ENCODE results near the gene FAM3A. TPM values are rescaled to one million over a fixed set of nuclear protein-coding genes. Genes with fewer than 3 reads are reported as not detected.

The FAM3A gene
- total and polyA plus RNA-seq, 2 of the 4 experiments (the other 2 are of a cell fraction), result 14.0 to 47.2 TPM

DNA sequence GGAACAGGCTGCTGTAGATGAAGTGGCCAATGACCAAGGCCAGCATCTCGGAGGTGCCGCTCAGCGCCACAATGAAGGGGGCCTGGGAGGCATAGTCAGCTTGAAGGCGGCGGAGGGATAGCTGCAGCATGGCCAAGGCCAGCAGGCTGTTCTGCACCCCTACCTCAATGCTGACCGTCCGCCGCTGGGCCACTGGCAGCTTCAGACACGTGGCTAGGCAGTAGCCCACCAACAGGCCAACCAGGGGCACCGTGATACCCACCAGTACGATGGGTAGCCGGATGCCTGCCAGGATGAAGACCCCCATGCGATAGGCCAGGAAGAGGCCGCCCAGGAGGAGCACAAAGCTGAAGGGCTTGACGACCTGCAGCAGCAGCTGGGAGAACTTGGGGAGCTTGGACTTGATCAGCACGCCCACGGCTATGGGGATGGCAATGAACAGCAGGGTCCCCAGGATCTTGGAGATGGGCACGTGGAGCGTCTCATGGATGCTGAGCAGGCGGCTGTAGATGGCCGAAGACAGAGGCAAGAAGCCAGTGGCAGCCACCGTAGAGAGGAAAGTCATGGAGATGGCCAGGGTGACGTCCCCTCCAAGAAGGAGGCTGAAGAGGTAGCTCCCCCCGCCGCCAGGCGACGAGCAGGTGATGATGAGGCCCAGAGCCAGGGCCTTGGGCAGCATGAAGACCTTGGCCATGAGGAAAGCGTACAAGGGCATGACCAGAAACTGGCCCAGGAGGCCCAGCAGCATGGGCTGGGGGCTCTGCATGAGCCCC lies 28.3 kb downstream of the FAM3A start:
- Histone ChIP-seq H3K56ac (ENCODE audit: extremely low read depth, insufficient read depth, low read length) (no peak overlapping the region), H2AK9ac (replicated peaks; ENCODE audit: low read depth, low read length, poor library complexity) (no peak overlapping the region), H4K5ac (ENCODE audit: low read depth, low read length) (no peak overlapping the region), H2AK5ac (ENCODE audit: low read depth, low read length) (no peak overlapping the region; the same call in 1 of the 2 replicates), H3K4ac (ENCODE audit: low read depth, low read length) (no peak overlapping the region), H3K9ac (ENCODE audit: low read depth, low read length) (no peak overlapping the region), H3K14ac (replicated peaks; ENCODE audit: low read depth, low read length) (no peak overlapping the region), H3K36me3 (ENCODE audit: control insufficient read depth, insufficient read depth, low read length) (peaks cover 16% of the 10 kb centered on the region; the same call in 1 of the 2 replicates), H2BK20ac (ENCODE audit: low read depth, low read length) (no peak overlapping the region), H2BK120ac (ENCODE audit: low read depth, low read length) (no peak overlapping the region), H3K4me1 (ENCODE audit: control insufficient read depth, insufficient read depth, low read length) (peaks cover 4% of the 10 kb centered on the region; the same call in 1 of the 2 replicates), H4K91ac (ENCODE audit: insufficient read depth, low read depth, low read length) (no peak overlapping the region), H4K20me1 (ENCODE audit: insufficient read depth, low read length) (peaks cover 4% of the 10 kb centered on the region; the same call in 1 of the 2 replicates), H4K8ac (ENCODE audit: low read depth in 2 of 2, low read length in 2 of 2) (no peak overlapping the region), H3K9me3 (ENCODE audit: control insufficient read depth, insufficient read depth, low read length) (no peaks in the 10 kb centered on the region), H3K4me3 (ENCODE audit: insufficient read depth, low read depth, low read length) (no peak overlapping the region), H3K9me1 (ENCODE audit: insufficient read depth, low read length) (peaks cover 8% of the 10 kb centered on the region; the same call in 1 of the 2 replicates), H3K79me1 (ENCODE audit: low read depth in 1 of 2, low read length in 2 of 2) (peaks cover 3 to 38% of the 10 kb centered on the region in 2 experiments; a peak in 3 of 4 replicates), H2AFZ (replicated peaks; ENCODE audit: low read length, poor library complexity) (no peak overlapping the region), H3K27me3 (ENCODE audit: control insufficient read depth, insufficient read depth, low read length) (no peaks in the 10 kb centered on the region), H2BK5ac (ENCODE audit: low read depth, low read length, poor library complexity, severe bottlenecking) (no peak overlapping the region), H3K4me2 (ENCODE audit: low read depth, low read length) (no peak overlapping the region), H2BK15ac (ENCODE audit: low read depth, low read length) (no peak overlapping the region), H3K23ac (ENCODE audit: low read depth, low read length) (no peak overlapping the region), H3K18ac (ENCODE audit: low read depth, low read length) (no peak overlapping the region), H3K27ac (ENCODE audit: insufficient read depth, low read length) (no peak overlapping the region)
- in situ Hi-C loops (cut with MboI; ENCODE audit: low sequenced_read_pairs), result no loop called here
- no peak for DNase-seq
- CTCF ChIA-PET, result no interaction called here
- dilution Hi-C loops (cut with HindIII; ENCODE audit: low sequenced_read_pairs, unreplicated experiment), result no loop called here
- 85% methylated on average over 23 of the region's 28 CpGs; no CpG with 5 or more reads in 1 of the 2 experiments for WGBS, 2 experiments (ENCODE audit: extremely low coverage in 2 of 2, insufficient read length in 1 of 2)
- ATAC-seq (ENCODE audit: low read depth), result no peak
- POLR2A ChIA-PET (ENCODE audit: unreplicated experiment), result interaction anchor here (0.5 kb wide), 1 partner anchor 24 kb away, joined by 5 read pairs; no protein-coding TSS in a partner anchor
- BruUV-seq (replicated peaks), result no TSS peak
- intact Hi-C loops (cut with micrococcal nuclease), result no loop called here
- no peak for TF ChIP-seq MAFK (IDR thresholded peaks at IDR 0.05; ENCODE audit: low read depth, low read length)
- TF ChIP-seq NFE2L2 (IDR thresholded peaks at IDR 0.05; ENCODE audit: low read depth, low read length), result no peak
- no peak for TF ChIP-seq MAZ (IDR thresholded peaks at IDR 0.05; ENCODE audit: borderline replicate concordance, low read depth, low read length)
- TF ChIP-seq, protein P1, sequence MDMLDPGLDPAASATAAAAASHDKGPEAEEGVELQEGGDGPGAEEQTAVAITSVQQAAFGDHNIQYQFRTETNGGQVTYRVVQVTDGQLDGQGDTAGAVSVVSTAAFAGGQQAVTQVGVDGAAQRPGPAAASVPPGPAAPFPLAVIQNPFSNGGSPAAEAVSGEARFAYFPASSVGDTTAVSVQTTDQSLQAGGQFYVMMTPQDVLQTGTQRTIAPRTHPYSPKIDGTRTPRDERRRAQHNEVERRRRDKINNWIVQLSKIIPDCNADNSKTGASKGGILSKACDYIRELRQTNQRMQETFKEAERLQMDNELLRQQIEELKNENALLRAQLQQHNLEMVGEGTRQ (IDR thresholded peaks at IDR 0.05; ENCODE audit: low read depth, low read length), result no peak
- no peak for TF ChIP-seq CEBPB (IDR thresholded peaks at IDR 0.05; ENCODE audit: low read depth, low read length)
- no peak for TF ChIP-seq BHLHE40 (IDR thresholded peaks at IDR 0.05; ENCODE audit: low read depth, low read length)
- TF ChIP-seq CHD1 (IDR thresholded peaks at IDR 0.05; ENCODE audit: low read depth, low read length), result no peak
- TF ChIP-seq MXI1 (IDR thresholded peaks at IDR 0.05; ENCODE audit: borderline replicate concordance, low read depth, low read length), result no peak
- TF ChIP-seq RCOR1 (IDR thresholded peaks at IDR 0.05; ENCODE audit: insufficient replicate concordance, low read length), result no peak
- no peak for TF ChIP-seq FOS (IDR thresholded peaks at IDR 0.05; ENCODE audit: low read depth, low read length)
- TF ChIP-seq SMC3 (IDR thresholded peaks at IDR 0.05; ENCODE audit: low read depth, low read length), result no peak
- TF ChIP-seq RFX5 (IDR thresholded peaks at IDR 0.05; ENCODE audit: low read depth, low read length), result no peak
- TF ChIP-seq RAD21 (IDR thresholded peaks at IDR 0.05; ENCODE audit: low read length), result no peak
- no peak for TF ChIP-seq POLR2A (IDR thresholded peaks at IDR 0.05; ENCODE audit: low read depth, low read length)
- TF ChIP-seq CTCF (conservative IDR thresholded peaks at IDR 0.05; ENCODE audit: low read depth, low read length), result no peak
